Daoy (cell line): ENCODE data around the gene XBP1. TPM values are rescaled to one million over a fixed set of nuclear protein-coding genes. Genes with fewer than 3 reads are reported as not detected.
"Not testable (repeated sequence)": the region's sequence is repeated elsewhere in the genome, so short reads cannot be mapped to it uniquely, and the experiment has no call there.

Source experiments
- DNase-seq: peaks from one replicate; pipeline ENCODE4 v3.0.0-alpha.2; 2015; ENCODE audit warnings: low read depth
- total RNA-seq: library from RNA; depleted of rRNA; stranded (reverse); fragments of >200 nt; shearing (Covaris generic); gene quantifications from 2 replicates; pipeline ENCODE4 v1.2.3, GENCODE V29; 2014; rRNA removed

XBP1 gene
- 114 and 117 TPM in 2 replicates for total RNA-seq

DNA sequence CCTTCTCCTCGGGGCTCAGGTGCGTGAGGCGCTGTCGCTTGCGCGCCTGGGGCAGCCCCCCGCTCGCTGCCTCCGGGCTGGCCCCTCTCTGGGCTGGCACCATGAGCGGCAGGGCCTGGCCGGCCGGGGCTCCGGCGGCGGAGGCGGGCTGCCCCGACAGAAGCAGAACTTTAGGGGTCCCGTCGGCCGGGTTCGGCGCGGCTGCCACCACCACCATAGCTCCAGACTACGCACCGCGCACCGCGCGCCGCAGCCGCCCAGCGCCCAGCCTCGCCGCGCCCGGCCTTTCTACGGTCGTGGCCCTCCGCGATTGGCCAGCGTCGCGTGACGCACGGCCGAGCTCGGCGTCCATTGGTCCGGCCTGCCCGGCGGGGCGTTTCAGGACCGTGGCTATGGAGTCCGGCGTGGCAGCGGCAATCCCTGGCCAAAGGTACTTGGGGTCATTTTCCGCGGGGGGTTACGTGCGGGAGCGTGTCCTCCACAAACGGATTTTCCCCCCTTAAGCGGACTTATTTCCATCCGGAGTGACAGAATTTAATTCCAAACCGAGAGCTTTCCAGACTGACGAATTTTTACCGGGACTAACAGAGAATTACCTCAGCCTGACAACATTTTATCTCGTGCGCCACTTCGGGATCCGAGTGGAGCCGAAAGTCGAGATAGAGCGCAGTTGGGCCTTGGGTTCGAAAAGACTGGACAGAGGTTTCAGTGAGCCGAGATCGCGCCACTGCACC lies at the start of gene XBP1:
Gene XBP1 (minus strand): TSS at position 262 of the 734 bp plus-strand sequence.
- DNase-seq = peak; percentile 98

DNA sequence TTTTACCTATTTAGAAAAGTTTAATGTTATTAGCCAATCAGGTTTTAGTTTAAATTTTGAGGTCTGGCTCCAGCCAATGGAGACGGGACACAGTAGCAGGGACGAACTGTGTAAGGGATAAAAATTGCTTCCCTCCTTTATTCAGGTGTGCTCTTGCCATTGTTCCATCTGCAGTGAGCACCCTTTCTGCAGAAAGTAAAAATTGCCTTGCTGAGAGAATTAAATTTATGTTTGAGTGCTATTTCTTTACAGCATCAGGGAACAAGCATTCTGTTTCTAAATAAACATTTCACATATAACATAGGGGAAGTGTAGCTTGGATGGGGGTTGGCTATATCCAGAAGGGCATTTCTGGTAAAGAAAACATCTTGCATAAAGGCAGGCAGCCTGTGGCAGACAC lies 46.6 kb upstream of the XBP1 start:
- DNase-seq = no peak

DNA sequence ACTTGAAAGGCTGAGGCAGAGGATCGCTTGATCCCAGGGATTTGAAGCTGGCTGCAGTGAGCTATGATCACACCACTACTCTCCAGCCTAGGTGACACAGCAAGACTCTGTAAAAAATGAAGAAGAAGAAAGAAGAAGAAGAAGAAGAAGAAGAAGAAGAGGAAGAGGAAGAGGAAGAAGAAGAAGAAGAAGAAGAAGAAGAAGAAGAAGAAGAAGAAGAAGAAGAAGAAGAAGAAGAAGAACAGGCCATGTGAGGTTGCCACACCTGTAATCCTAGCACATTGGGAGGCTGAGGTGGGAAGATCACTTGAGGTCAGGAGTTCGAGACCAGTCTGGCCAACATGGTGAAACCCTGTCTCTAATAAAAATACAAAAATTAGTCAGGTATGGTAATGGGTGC lies 43.9 kb upstream of the XBP1 start:
- not testable (repeated sequence) for DNase-seq

DNA sequence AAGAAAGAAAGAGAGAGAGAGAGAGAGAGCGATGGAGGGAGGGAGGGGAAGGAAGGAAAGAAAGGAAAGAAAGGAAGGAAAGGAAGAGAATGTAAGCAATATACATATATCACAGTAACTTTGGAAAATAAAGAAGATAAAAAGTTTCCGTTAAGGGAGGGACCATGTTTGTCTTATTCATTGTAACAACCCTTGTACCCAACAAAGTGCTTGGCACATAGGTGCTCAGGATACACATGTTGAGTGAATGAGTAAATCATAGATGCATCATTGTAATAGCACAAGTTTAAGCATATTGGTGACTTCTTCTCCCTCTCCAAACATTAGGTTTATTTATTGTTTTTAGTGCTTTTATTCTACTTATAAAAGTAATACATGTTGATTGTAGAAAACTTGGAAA lies 43.3 kb upstream of the XBP1 start:
- DNase-seq = no peak

DNA sequence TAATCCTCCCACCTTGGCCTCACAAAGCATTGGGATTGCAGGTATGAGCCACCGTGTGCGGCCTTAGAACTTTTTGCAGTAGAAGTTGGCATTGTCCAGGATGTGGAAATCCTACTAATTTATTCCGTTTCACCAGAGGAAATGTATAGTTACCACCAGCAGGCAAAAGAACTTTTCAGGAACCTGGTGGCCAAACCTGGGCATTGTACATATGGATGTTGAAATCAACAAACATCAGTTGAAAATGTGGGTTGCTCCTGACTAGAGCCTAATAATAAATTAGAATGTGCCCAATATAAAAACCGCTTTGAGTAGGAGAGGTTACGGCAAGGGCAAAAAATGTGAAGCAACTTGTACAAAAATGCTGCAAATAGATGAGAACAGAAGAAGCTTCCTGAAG lies 40.7 kb upstream of the XBP1 start:
- no peak for DNase-seq

DNA sequence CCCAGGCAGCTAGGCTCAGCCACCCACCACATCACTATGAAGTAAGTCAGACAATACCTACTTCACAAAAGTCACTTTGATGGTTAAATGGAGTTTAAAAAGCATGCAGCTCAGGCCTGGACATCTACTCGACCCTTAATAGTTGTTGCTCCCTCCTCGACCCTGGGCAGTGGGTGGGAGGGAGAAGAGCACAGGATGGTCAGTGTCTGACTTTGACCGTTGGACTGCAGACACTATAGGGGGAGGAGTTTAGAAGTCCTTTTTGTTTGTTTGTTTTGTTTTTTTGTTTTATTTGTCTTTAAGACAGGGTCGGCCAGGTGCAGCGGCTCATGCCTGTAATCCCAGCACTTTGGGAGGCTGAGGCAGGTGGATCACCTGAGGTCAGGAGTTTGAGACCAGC lies 38.6 kb upstream of the XBP1 start:
- no peak for DNase-seq

DNA sequence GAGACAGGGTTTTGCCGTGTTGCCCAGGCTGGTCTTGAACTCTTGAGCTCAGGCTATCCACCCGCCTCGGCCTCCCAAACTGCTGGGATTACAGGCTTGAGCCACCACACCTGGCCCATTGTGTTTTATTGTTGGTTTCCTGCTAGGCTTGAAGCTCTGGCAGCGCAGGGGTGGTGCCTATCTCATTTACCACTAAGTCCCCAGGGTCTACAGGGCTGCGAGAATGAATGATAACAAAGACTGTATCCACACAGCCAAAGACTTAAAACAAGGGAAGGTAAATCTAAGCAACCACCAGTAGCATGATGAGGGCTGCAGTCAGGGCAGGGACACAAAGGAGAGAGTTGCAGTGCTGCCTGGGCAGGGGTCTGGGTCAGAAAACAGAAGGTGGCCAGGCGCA lies 37.3 kb upstream of the XBP1 start:
- DNase-seq = no peak

DNA sequence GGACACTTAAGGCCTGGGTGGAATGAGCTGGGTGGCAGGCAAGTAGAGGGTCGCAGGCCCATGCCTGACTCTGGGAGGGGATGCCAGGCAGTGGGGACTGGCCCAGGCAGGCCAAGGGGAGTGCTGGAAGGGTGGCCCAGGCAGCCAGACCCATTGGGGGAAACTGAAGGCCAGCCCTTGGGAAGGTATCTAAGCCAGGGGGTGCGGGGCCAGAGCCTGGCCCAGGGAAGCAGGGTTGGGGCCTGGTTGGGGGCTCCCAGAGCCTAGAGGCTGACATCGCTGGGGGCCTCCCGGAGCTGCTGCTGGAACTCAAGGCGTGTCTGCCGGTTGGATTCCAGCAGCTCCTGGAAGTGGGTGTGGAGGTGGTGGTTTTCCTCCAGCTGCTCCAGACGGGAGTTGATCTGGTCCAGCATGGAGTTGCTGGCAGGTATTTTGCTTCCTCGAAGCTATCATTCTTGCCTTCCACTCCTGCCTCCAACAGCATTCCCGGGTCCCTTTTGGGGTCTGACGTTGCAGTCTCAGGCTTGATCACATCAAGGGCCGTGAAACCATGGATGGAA lies 35.3 kb upstream of the XBP1 start:
- no peak for DNase-seq

DNA sequence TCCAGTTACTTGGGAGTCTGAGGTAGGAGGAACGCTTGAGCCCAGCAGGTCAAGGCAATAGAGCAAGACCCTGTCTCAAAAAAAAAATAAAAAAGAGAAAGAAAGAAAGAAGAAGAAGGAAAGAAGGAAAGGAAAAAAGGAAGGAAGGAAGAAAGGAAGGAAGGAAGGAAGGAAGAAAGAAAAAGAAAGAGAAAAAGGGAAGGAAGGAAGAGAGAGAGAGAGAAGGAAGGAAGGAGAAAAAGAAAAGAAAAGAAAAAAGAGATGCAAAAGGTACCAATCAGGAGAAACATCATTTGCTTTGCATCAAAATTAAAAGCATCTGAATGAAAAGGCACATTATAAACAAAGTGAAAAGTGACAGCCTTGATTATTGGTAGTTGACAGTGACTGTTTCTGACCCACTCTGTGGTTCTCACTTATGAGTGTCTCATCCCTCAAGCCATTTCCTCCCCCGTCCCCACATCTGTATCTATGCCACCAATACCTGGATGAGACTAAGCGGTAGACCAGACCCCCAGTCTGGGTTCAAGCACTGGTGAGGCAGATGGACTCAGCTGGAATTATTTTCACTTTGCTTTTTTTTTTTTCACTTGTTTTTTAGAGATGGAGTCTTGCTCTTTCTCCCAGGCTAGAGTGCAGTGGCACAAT lies 33.0 kb upstream of the XBP1 start:
- DNase-seq = no peak

DNA sequence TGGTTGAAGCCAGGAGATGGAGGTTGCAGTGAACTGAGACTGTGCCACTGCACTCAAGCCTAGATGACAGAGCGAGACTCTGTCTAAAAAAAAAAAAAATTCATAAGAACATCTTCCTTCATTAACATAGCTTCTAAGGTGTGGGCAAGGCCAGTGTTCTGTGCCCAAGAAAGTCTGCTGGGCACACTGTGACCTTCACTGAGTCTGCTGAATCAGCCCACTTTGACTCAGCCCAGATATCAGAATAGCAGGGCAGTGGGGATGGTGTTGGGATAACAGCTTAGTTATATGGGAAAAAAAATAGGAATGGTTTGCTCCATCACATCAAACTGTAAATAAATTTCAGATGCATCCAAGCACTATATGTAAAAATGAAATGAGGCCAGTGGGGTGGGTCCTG lies 32.4 kb upstream of the XBP1 start:
- no peak for DNase-seq

DNA sequence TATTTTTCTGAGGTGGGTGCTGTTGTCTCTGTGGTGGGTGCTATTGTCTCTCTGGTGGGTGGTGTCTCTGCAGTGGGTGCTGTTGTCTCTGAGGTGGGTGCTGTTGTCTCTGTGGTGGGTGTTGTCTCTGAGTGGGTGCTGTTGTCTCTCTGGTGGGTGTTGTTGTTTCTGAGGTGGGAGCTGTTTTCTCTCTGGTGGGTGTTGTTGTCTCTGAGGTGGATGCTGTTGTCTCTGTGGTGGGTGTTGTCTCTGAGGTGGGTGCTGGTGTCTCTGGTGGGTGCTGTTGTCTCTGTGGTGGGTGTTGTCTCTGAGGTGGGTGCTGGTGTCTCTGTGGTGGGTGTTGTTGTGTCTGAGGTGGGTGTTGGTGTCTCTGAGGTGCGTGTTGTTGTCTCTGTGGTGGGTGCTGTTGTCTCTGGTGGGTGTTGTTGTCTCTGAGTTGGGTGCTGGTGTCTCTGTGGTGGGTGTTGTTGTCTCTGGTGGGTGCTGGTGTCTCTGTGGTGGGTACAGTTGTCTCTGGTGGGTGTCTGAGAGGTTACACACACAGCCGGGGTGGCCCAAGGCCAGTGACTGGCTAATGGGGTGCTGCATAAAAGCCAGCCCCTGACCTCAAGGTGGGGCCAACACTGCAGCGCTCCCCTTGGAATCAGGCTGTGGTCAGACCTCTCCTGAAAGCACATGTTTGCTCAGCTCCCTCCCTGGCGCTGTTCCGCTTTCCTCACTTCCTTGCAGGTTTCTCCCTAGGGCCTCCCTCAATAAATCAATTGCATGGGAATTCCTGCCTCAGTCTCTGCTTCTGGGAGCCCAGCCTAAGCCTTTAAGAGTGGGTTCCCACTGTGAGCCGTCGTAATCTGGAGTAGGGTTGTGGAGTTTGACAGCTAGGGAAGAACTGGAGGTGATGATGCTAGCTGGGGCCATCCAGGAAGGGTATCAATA lies 31.0 kb upstream of the XBP1 start:
- no peak for DNase-seq

DNA sequence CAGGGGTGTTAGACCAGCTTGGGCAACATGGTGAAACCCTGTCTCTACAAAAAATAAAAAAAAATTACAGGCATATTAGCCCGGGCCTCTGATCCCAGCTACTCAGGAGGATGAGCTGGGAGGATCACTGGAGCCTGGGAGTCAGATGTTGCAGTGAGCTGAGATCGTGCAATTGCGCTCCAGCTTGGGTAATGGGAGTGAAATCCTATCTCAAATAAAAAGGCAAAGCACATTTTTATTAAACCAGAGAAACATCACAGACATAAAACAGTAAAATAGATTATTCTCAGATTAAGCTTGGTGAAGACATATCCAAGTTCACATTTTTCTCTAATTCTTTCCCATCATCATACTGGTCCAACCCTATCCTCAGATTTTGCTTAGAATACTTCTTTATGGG lies 30.1 kb upstream of the XBP1 start:
- no peak for DNase-seq

DNA sequence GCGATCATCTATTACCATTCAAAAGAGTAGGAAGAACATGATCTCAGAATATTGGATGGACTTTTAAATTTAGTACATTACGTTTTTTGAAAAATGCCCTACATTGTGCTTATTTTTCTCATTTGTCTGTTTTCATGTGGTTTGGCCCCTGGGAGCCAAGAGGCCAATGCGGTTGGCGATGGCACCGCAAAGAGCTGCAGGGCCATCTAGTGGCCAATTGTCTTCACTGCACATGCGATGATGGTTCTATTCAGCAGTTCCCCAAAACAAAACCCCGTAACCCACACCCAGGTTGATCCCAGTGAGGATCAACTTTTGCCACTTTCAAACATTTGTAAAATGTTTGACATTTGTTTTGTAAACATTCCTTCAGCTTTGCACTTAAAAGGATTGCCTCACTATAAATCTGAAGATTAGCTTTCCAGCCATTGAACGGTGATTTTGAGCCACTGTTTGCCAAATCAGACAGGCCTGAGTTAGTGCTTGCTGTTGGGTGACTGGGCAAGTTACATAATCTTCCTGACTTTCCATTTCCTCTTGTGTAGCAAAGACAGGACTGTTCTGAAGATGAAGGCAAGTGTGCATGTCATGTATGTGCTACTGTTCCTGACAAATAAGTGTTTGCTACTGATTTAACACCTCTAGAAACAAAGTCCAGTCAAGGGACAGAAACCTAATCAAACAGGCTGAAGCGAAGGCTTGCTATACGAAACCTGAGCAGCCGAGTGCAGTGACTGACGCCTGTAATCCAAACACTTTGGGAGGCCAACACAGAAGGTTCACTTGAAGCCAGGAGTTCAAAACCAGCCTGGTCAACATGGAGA lies 29.2 kb upstream of the XBP1 start:
- peak; percentile 66 for DNase-seq

DNA sequence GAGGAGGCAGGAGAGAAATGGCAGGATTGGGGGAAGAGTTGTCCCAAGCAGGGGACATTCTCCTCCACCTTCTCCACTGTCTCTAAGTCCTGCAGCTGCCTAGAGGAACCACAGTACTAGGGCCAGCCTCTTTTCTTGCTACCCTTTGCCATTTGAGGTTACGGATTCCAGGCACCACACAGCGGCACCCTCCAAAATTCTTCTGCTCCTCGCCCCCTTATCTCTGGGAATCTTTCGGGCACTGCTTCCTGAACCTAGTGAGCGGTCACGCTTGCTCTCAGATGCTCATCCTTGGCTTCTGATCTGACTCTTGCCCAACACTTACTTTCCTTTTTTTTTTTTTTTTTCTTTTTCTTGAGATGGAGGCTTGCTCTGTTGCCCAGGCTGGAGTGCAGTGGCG lies 26.6 kb upstream of the XBP1 start:
- no peak for DNase-seq

DNA sequence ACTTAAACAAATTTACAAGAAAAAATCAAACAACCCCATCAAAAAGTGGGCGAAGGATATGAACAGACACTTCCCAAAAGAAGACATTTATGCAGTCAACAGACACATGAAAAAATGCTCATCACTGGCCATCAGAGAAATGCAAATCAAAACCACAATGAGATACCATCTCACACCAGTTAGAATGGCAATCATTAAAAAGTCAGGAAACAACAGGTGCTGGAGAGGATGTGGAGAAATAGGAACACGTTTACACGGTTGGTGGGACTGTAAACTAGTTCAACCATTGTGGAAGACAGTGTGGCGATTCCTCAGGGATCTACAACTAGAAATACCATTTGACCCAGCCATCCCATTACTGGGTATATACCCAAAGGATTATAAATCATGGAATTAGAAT lies 26.1 kb upstream of the XBP1 start:
- DNase-seq = not testable (repeated sequence)

DNA sequence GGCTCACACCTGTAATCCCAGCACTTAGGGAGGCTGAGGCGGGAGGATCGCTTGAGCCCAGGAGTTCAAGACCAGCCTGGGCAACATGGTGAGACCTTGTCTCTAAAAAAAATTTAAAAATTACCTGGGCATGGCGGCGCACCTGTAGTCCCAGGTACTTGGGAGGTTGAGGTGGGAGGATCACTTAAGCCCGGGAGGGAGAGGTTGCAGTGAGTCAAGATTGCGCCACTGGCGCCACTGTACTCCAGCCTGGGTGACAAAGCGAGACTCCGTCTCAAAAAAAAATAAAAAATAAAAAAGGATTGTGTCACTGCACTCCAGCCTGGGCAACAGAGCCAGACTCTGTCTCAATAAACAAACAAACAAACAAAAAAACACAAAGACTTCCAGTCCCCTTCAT lies 24.1 kb upstream of the XBP1 start:
- DNase-seq = not testable (repeated sequence)

DNA sequence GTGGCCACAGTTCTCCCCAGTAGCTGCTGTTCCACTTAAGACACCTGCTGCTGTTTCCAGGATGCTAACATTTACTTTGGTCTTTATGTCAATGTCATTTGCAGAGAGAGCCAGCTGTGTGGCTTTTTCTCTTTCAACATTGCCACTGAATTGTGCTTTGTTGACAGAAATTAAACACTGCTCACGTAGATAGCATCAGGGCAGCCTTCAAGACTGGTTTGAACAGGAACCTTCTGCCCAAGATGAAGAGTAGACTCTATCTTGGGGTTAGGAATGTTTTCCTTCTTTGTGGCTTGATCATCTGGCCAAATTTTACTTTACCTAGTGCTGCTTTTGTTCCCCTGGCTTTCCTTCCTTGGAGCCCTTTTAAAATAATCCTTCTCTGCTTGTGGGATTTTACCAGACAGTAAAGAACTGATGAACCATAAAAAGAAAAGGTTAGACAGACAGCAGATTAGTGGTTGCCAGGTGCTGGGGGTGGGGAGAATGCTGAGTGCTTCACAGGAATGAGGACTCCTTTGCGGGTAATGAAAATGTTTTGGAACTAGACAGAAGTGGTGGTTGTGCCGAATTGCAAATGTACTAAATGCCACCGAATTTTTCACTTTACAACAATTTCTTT lies 22.7 kb upstream of the XBP1 start:
- DNase-seq = no peak

DNA sequence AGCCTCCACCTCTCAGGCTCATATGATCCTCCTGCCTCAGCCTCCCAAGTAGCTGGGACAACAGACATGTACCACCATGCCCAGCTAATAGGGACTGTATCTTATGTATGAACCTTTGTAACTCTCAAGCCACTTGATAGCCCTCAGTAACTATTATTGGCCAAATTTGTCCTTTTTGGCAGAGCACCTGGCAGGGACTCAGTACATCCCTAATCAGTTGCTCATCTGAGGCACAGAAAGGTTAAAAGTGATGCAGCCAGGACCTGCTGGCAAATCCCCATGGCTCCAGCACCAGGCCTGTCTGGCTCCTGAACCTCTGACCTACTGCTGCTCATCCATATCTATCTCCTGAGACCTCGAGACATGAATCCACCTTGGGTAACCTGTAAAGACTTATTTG lies 21.1 kb upstream of the XBP1 start:
- no peak for DNase-seq

DNA sequence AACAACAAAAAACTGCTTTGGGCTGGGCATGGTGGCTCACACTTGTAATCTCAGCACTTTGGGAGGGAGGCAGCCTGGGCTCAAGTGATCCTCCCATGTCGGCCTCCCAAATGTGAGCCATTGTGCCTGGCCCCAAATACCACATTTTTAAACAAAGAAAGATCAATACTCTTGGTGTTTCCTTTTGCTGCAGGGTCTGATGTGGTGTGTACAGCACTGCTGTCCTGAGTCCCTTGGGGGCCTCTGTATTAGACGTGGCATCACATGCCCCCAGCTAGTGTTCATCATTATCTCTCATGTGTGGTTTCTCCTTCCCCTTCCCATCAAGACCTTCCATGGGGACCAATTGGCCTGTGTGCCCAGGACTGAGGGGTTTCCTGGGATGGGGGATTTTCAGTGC lies 20.5 kb upstream of the XBP1 start:
- DNase-seq = no peak

DNA sequence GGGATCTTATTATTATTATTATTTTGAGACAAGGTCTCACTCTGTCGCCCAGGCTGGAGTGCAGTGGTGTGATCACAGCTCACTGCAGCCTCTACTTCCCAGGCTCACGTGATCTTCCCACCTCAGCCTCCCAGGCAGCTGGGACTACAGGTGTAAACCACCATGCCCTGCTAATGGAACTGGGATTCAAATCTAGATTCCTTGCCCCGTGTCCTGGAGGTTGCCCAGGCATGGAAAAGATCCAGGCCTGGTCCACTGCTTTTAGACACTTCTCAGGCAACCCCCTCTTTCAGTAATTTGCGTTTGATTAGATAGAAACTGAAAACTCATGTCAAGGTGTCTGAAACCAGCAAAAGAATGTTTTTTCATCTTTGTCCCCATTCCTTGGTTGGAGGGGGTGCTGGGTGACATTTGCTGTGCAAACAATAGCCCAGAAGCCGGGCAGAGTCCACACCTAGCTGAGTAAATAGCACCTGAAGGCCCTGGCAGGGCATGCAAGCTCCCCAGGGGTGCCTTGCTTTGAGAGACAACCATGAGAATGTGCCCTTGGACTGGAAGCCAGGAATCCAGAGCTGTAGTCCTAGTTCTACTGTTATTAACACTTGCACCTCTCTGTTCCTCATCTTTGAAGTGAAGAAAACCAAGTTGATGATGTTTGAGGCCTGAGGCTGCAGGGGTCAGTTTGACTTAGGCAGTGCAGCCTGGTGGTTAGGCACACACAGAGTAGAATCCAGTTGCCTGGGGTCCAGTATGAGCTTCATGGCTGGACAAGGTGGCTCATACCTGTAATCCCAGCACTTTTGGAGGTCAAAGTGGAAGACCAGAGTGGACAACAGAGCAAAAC lies 19.1 kb upstream of the XBP1 start:
- DNase-seq = no peak
